ENCODE data around the gene GDNF.

Gene GDNF

GRCh38 chr5:37768371-37768770 is 71.5 kb downstream of the GDNF start:
- no peak for TF ChIP-seq CTCF (IDR thresholded peaks at IDR 0.05; ENCODE audit: low read depth, low read length, missing control alignments)
- no peak overlapping the region for H3K4me3 ChIP-seq (replicated peaks; ENCODE audit: low read depth, low read length)
- DNase-seq (ENCODE audit: extremely low read depth, low read depth): no peak

GRCh38 chr5:37767961-37768360 is 71.9 kb downstream of the GDNF start:
- DNase-seq (ENCODE audit: extremely low read depth, low read depth): no peak
- no peak for TF ChIP-seq CTCF (IDR thresholded peaks at IDR 0.05; ENCODE audit: low read depth, low read length, missing control alignments)

GRCh38 chr5:37767251-37767650 is 72.6 kb downstream of the GDNF start:
- no peak for TF ChIP-seq CTCF (IDR thresholded peaks at IDR 0.05; ENCODE audit: low read depth, low read length, missing control alignments)
- no peak for DNase-seq (ENCODE audit: extremely low read depth, low read depth)
- H3K4me3 ChIP-seq (replicated peaks; ENCODE audit: low read depth, low read length): no peak overlapping the region

More at GRCh38 chr5:37767961-37768360, 71.9 kb downstream of the GDNF start:
- H3K4me3 ChIP-seq (replicated peaks; ENCODE audit: low read depth, low read length): no peak overlapping the region
